Nephron progenitor cell (in vitro differentiated cells): ENCODE results near the gene PRR35.
A peak's percentile ranks its signal among the peaks of the same experiment; 100 is the strongest.

ENCODE experiments used
- DNase-seq: peaks from one replicate; pipeline ENCODE4 v3.0.0; 2021
- H3K27ac Mint-ChIP-seq: 2 replicates; pipeline ENCODE4 v1.8.0; 2021; ENCODE audit warnings: mild to moderate bottlenecking, moderate library complexity, mixed read lengths
- H3K27me3 Mint-ChIP-seq: 2 replicates; pipeline ENCODE4 v1.8.0; 2021; ENCODE audit warnings: mild to moderate bottlenecking, low read depth, mixed read lengths; ENCODE audit not compliant: poor library complexity
- H3K36me3 Mint-ChIP-seq: 2 replicates; pipeline ENCODE4 v1.8.0; 2021; ENCODE audit warnings: low read depth, mixed read lengths
- H3K4me1 Mint-ChIP-seq: 2 replicates; pipeline ENCODE4 v1.8.0; 2021; ENCODE audit warnings: mixed read lengths
- H3K4me3 Mint-ChIP-seq: 2 replicates; pipeline ENCODE4 v1.8.0; 2021; ENCODE audit warnings: mild to moderate bottlenecking, moderate library complexity, mixed read lengths
- H3K9me3 Mint-ChIP-seq: 2 replicates; pipeline ENCODE4 v1.8.0; 2021; ENCODE audit warnings: mild to moderate bottlenecking, moderate library complexity, mixed read lengths
- CTCF ChIP-seq: fragments of 200-600 bp; sonication (generic); IDR thresholded peaks from 2 replicates; pipeline ENCODE4 v1.5.0; 2021; ENCODE audit warnings: antibody characterized with exemption

PRR35 gene

DNA sequence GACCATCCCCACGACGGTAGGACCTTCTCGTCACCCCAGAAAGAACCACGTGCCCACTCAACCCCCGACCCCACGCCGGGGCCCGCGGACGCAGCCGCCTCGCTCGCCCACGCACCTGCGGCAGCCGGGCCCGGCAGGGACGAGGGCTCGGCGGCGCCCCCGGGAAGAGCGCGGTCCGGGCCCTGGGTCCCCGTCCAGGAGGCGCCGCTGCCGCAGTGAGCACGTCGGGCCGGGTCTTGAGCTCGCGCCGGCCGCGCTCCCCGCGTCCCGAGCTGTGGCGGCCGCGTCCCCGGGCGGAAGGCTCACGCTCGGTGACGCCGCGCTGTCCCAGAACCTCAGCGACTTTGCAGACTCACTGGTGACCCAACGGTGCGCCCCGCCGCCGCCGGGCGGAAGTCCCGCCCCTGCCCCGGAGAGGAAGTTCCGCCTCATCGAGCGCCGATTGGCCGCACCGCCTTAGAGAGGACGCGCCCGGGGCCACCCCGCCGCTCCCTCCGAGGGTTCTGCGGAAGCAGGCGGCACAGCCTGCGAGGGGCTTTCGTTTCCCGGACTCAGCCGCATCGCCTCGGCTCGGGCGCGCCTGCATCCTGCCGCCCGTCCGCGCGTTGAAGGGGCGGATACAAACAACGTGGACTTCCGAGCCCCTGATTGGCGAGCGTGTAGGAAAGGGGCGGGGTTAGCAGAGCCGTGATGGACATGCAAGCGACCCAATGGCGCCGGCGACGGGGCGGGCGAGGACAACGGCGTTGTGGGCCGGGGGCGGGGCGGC lies 28.9 kb downstream of the PRR35 start:
- Mint-ChIP-seq H3K27me3 (peaks cover 7% of the 10 kb centered on the region), H3K36me3 (peaks cover 7% of the 10 kb centered on the region), H3K4me3 (peak overlapping the region; percentile 98), H3K9me3 (no peaks in the 10 kb centered on the region), H3K4me1 (peaks cover 60% of the 10 kb centered on the region), H3K27ac (peak overlapping the region; percentile 99)
- DNase-seq, result peak; percentile 98
- TF ChIP-seq CTCF, result no peak

GRCh38 chr16:589658-590187 lies 29.5 kb downstream of the PRR35 start, which contains the start of gene RAB40C:
TSS of gene RAB40C (plus strand) at chr16:590066. CDS start at chr16:590292, 226 bp downstream.
- Mint-ChIP-seq H3K9me3 (no peaks in the 10 kb centered on the region), H3K27me3 (peaks cover 11% of the 10 kb centered on the region), H3K27ac (peak within 1 kb of the TSS; percentile 99), H3K4me3 (peak within 1 kb of the TSS; percentile 98), H3K36me3 (peaks cover 7% of the 10 kb centered on the region), H3K4me1 (peaks cover 67% of the 10 kb centered on the region)
- DNase-seq, result peak; percentile 99
- TF ChIP-seq CTCF, result no peak

GRCh38 chr16:590188-590814 lies 30.1 kb downstream of the PRR35 start:
- H3K9me3 Mint-ChIP-seq, result no peaks in the 10 kb centered on the region
- no peak for TF ChIP-seq CTCF
- peak overlapping the region; percentile 91 for H3K4me3 Mint-ChIP-seq
- H3K4me1 Mint-ChIP-seq, result peaks cover 70% of the 10 kb centered on the region
- H3K27ac Mint-ChIP-seq, result no peak overlapping the region
- no peak for DNase-seq
- peaks cover 7% of the 10 kb centered on the region for H3K36me3 Mint-ChIP-seq
- H3K27me3 Mint-ChIP-seq, result peaks cover 11% of the 10 kb centered on the region

DNA sequence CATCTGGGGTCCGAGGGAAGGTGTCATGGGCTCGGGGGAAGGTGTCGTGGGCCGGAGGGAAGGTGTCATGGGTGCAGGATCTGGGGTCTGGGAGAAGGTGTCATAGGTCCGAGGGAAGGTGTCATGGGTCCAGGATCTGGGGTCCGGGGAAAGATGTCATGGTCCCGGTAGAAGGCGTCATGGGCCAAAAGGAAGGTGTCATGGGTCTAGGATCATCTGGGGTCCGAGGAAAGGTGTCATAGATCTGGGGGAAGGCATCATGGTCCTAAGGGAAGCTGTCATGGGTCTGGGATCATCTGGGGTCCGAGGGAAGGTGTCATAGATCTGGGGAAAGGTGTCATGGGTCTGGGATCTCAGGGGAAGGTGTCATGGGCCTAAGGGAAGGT lies 30.6 kb downstream of the PRR35 start:
- Mint-ChIP-seq H3K9me3 (no peaks in the 10 kb centered on the region), H3K36me3 (peaks cover 7% of the 10 kb centered on the region), H3K27ac (no peak overlapping the region), H3K4me3 (peak overlapping the region; percentile 91), H3K4me1 (peaks cover 65% of the 10 kb centered on the region), H3K27me3 (peaks cover 6% of the 10 kb centered on the region)
- DNase-seq, result no peak
- TF ChIP-seq CTCF, result no peak

GRCh38 chr16:591231-591630 lies 31.0 kb downstream of the PRR35 start:
- H3K27me3 Mint-ChIP-seq, result peaks cover 3% of the 10 kb centered on the region
- H3K4me3 Mint-ChIP-seq, result peak overlapping the region; percentile 91
- H3K4me1 Mint-ChIP-seq, result peaks cover 63% of the 10 kb centered on the region
- TF ChIP-seq CTCF, result no peak
- no peak overlapping the region for H3K27ac Mint-ChIP-seq
- peaks cover 12% of the 10 kb centered on the region for H3K36me3 Mint-ChIP-seq
- DNase-seq, result no peak
- H3K9me3 Mint-ChIP-seq, result no peaks in the 10 kb centered on the region
